AG04449 (cell line): ENCODE measurements around the gene IFT122.

Experiments
- CTCF ChIA-PET: fragments of 350-600 bp; formaldehyde crosslinking; extraction: SDS; loops from one replicate; lab custom pipeline; 2021; ENCODE audit warnings: antibody characterized with exemption; lab: Yijun Ruan, JAX
- POLR2A ChIA-PET: fragments of 400-600, 350-600 bp; formaldehyde crosslinking; extraction: SDS; loops from one replicate; lab custom pipeline; 2020; ENCODE audit warnings: antibody characterized with exemption, inconsistent platforms; lab: Yijun Ruan, JAX
- DNase-seq: peaks from one replicate; pipeline ENCODE4 v3.0.0-alpha.2; 2010; ENCODE audit warnings: low read depth, low spot score
- H3K4me3 ChIP-seq: 2 replicates; pipeline ENCODE4 v1.5.1; 2011; ENCODE audit warnings: low read depth, mild to moderate bottlenecking, control low read depth, low read length
- CTCF ChIP-seq: IDR thresholded peaks from one replicate; pipeline ENCODE4 v1.5.1; 2011; ENCODE audit warnings: mild to moderate bottlenecking, moderate library complexity, low read length, control low read depth, inconsistent platforms; ENCODE audit not compliant: insufficient read depth; ENCODE audit errors: missing control alignments

The IFT122 gene

DNA sequence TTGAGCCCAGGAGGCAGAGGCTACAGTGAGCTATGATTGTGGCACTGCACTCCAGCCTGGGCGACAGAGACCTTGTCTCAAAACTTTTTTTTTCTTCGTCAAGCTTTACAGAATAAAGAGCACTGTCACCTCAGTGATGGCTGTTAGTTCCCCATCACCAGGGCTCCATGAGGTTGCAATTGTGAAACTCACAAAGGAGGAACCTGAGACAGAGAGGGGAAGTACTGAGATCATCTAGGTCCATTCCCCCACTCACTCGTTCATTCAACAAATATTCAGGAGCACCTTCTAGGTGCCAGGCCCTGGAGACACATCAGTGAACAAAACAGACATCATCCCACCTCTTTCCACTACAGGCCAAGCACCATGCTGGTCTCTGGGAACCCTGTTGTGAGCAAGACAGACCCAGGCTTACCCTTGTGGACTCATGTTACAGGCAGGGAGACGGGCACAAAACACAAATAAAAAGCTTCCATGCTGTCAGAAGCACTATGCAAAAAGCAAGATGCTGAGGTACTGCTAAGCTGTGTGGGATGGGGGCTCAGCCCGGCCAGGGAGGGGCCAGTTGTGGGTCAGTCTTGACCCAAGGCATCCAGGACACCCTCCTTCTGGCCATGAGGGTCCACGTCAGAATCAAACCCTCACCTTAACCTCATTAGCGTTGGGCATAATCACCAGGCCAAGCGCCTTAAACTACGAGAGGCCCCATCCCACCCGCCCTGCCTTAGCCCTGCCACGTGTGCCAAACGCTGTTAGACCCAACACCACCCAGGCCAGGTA, 86.3 kb downstream of the IFT122 start:
- CTCF ChIA-PET, result interaction anchor here (1.5 kb wide), 1 partner anchor 143 kb away, joined by 4 read pairs; no protein-coding TSS in a partner anchor
- no peak overlapping the region for H3K4me3 ChIP-seq
- no peak for DNase-seq
- no peak for TF ChIP-seq CTCF
- POLR2A ChIA-PET, result interaction anchor here (0.7 kb wide), 1 partner anchor 77 kb away, joined by 3 read pairs; no protein-coding TSS in a partner anchor

GRCh38 chr3:129527262-129527661, 87.2 kb downstream of the IFT122 start:
- CTCF ChIA-PET, result interaction anchor here (0.8 kb wide), 1 partner anchor 12 kb away, joined by 3 read pairs; no protein-coding TSS in a partner anchor
- TF ChIP-seq CTCF, result no peak
- POLR2A ChIA-PET, result no interaction called here

GRCh38 chr3:129528589-129529100, 88.6 kb downstream of the IFT122 start, which contains the start of gene RHO:
Gene RHO (plus strand): TSS chr3:129528639. CDS start chr3:129528734, 95 bp downstream.
- no peak within 1 kb of the TSS for H3K4me3 ChIP-seq
- DNase-seq, result no peak
- ChIA-PET CTCF (no interaction called here), POLR2A (no interaction called here)
- no peak for TF ChIP-seq CTCF

More at GRCh38 chr3:129527262-129527661, 87.2 kb downstream of the IFT122 start:
- H3K4me3 ChIP-seq, result no peak overlapping the region
- DNase-seq, result no peak

DNA sequence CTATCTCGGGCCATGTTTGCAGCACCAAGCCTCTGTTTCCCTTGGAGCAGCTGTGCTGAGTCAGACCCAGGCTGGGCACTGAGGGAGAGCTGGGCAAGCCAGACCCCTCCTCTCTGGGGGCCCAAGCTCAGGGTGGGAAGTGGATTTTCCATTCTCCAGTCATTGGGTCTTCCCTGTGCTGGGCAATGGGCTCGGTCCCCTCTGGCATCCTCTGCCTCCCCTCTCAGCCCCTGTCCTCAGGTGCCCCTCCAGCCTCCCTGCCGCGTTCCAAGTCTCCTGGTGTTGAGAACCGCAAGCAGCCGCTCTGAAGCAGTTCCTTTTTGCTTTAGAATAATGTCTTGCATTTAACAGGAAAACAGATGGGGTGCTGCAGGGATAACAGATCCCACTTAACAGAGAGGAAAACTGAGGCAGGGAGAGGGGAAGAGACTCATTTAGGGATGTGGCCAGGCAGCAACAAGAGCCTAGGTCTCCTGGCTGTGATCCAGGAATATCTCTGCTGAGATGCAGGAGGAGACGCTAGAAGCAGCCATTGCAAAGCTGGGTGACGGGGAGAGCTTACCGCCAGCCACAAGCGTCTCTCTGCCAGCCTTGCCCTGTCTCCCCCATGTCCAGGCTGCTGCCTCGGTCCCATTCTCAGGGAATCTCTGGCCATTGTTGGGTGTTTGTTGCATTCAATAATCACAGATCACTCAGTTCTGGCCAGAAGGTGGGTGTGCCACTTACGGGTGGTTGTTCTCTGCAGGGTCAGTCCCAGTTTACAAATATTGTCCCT, 89.6 kb downstream of the IFT122 start:
- ChIA-PET CTCF (interaction anchor here (1.4 kb wide), 1 partner anchor 62 kb away, joined by 3 read pairs; no protein-coding TSS in a partner anchor), POLR2A (no interaction called here)
- no peak overlapping the region for H3K4me3 ChIP-seq
- no peak for DNase-seq
- TF ChIP-seq CTCF, result no peak

GRCh38 chr3:129530251-129530791, 90.3 kb downstream of the IFT122 start:
- POLR2A ChIA-PET, result no interaction called here
- CTCF ChIA-PET, result interaction anchor here (1.4 kb wide), 1 partner anchor 61 kb away, joined by 3 read pairs; no protein-coding TSS in a partner anchor
- TF ChIP-seq CTCF, result no peak
- DNase-seq, result peak; percentile 56
- no peak overlapping the region for H3K4me3 ChIP-seq
